Fibroblast of the conjunctiva (primary cell): ENCODE data around the gene EEF1G.
A peak's percentile ranks its signal among the peaks of the same experiment; 100 is the strongest.

ENCODE experiments used
- DNase-seq: peaks from one replicate; pipeline ENCODE4 v3.0.0-alpha.2; 2010; ENCODE audit warnings: low read depth

The EEF1G gene

DNA sequence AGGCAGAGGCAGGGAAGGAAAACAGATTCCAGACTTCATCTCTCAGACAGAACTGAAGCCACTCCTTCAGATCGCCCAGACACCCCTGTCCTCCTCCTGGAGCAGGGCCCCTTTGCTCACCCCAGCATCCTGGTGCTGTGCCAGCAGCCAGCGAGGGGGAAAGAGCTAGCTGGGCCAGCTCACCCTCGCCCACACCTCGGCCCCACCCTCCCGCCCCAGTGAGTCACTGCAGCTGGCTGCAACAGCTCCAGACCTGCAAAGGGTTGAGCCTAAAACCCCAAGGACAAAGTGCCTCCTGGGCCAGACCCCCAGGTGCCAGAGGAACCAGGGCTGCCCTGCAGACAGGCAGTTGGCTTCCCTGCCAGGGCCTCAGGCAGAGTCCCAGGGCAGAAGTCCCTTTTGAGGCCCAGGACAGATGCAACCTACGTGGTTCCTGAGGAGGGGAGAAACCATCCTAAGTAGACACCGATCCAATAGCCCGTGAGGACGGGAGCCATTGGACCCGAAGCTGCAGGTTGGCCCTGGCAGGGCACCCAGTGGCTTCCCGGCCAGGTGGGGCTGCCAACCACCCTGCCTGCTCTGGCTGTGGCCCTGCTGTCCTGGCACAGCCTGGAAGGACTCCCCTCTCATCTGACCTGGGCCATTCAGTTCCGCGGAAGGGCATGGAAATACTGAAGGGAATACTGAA, 34.3 kb downstream of the EEF1G start:
- DNase-seq: peak; percentile 85

DNA sequence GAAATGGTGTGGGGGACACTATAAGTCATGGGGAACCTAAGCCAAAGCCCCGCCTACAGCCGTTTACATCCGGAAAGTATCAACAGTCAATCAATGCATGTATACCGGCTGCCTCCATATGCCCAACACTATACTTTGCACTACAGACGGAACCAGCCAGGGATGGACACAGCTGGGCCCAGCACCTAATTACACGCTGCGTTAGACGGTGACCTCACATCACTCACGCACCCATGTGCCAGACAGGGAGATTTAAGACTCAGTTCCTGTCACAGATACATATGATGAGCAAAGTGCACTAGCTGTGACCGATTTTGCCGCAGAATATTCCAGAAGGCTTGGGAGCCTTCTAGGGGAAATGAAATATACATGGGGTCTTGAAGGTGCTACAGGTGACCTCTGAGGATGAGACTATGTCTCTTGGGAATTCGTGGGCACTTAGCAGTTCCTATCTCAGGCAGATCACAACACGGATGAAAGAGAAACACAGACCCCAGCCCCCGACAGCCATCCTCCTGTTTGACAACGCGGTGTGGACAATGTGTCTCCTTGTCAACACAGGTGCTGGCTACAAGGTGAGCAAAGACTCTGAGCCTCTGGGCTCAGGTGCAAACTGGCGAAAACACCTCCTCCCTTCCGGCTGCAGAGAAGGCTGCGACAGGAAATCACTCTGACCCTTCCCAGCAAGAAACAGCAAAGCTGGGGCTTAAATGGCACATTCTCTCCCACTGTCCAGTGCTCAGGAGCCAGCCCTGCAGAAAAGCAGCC, 35.0 kb downstream of the EEF1G start:
- no peak for DNase-seq

- DNase-seq: no peak
Measured at GRCh38 chr11:62536301-62536957, 37.3 kb downstream of the EEF1G start.

- DNase-seq: no peak
Measured at GRCh38 chr11:62535802-62536201, 37.9 kb downstream of the EEF1G start.

GRCh38 chr11:62534779-62535545, 38.7 kb downstream of the EEF1G start:
- DNase-seq: no peak

GRCh38 chr11:62532096-62532495, 41.6 kb downstream of the EEF1G start:
- no peak for DNase-seq

- no peak for DNase-seq
Measured at GRCh38 chr11:62516736-62517371, 56.8 kb downstream of the EEF1G start.

GRCh38 chr11:62514151-62514550, 59.5 kb downstream of the EEF1G start:
- no peak for DNase-seq

DNA sequence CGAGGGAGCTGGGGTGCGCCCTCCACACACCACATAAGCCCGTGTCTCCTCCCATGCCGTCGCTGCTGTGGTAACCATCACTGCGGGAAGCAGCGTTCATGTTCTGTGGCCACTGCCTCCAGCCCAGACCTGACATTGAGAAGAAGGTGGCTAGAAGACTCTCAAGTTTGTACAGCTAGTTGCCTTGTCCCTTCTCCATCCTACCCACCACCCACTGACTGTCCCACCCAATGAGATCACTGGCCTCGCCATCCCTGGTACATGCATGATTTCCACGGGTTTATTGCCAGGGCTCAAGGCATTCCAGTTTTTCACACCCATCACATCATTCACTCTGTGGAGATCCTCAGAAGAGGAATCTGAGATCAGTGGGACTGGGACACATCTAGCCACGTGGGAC, 60.1 kb downstream of the EEF1G start:
- no peak for DNase-seq

DNA sequence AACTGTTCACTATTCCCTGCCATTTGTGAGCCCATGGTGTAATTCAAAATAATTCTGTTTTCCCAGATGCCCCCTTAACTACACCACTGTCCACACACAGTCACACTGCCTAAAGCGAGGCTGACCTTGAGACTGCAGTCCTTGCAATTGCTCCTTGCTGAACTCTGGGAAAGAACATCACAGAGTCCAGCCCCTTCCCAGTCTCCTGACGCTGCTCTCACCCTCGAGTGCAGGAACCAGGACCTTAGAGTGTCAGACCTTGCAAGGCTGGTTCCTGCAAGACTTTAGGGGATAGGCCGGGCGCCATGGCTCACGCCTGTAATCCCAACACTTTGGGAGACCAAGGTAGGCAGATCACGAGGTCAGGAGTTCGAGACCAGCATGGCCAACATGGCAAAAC, 60.7 kb downstream of the EEF1G start:
- no peak for DNase-seq
